Stimulated activated memory B cell treated with anti-CD40 and anti-IgM and Interleukin-4, amounts not matched to agents 10 μg/mL and 1 μg/mL and 100 μg/mL, for 72 hours (primary cell): ENCODE results near the gene MROH8.
A peak's percentile ranks its signal among the peaks of the same experiment; 100 is the strongest.

ENCODE experiments used
- ATAC-seq: fragments of 150-1000 bp; cut with Tn5 transposase; 2 replicates; pipeline ENCODE4 v1.10.0; 2021
- H3K27ac Mint-ChIP-seq: one replicate; pipeline ENCODE4 v1.8.0; 2022; ENCODE audit warnings: mild to moderate bottlenecking, mixed read lengths
- H3K27me3 Mint-ChIP-seq: one replicate; pipeline ENCODE4 v1.8.0; 2022; ENCODE audit warnings: mixed read lengths
- H3K36me3 Mint-ChIP-seq: one replicate; pipeline ENCODE4 v1.8.0; 2022; ENCODE audit warnings: mixed read lengths
- H3K4me1 Mint-ChIP-seq: one replicate; pipeline ENCODE4 v1.8.0; 2022; ENCODE audit warnings: mixed read lengths
- H3K4me3 Mint-ChIP-seq: one replicate; pipeline ENCODE4 v1.8.0; 2022; ENCODE audit warnings: mild to moderate bottlenecking, moderate library complexity, mixed read lengths
- H3K9me3 Mint-ChIP-seq: one replicate; pipeline ENCODE4 v1.8.0; 2022; ENCODE audit warnings: mixed read lengths

MROH8 gene

DNA sequence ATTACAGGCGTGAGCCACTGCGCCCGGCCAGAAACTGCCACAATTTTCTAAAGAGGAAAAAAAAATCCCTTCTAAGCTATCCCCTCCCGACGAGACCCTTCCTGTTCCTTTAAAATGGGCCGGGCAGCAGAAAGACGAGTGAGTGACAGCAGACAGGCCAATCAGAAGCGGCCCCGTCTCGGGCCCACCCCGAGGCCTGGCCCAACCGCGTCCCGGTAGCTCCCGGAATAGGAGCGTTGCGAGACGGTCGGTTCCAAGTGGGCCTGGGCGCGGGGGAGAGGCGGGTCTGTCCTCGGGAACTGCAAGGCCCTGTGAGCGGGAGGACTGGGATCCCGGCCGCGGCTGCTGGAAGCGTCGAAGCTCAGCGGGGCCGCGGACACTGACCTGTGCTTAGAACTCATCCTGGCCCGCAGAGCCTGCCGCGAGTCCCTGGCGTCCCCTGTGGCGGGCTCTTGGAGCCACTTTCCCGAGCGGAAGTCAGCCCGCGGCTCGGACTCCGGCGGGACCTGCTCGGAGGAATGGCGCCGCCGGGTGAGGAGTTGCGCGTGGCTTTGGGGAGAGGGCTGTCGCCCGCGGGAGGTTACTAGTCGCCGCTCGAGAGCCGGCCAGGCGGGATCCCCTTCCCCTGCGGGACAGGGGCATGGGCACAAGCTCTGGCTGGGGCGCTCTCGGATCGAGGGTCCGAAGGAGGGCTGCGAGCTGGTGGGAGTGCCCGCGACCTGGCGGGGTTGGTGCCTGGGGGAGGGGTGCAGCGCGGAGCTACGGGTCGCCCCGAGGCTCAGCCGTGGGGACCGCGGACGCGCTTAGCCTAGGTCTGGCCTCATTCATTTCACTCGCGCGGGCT, at the start of gene MROH8, which contains the start of gene RPN2:
Gene MROH8, minus strand, starts transcription at position 710 of the 844 bp plus-strand sequence.
Gene RPN2, plus strand, starts transcription at position 492 of the 844 bp plus-strand sequence. Its CDS starts 27 bp downstream, at position 519.
- peak within 1 kb of the TSS; percentile 94 for H3K4me3 Mint-ChIP-seq
- peak; percentile 99 for ATAC-seq
- peak within 1 kb of the TSS; percentile 99 for H3K27ac Mint-ChIP-seq
- H3K9me3 Mint-ChIP-seq, result no peaks in the 10 kb centered on the region
- H3K36me3 Mint-ChIP-seq, result peaks cover 22% of the 10 kb centered on the region
- H3K27me3 Mint-ChIP-seq, result no peaks in the 10 kb centered on the region
- H3K4me1 Mint-ChIP-seq, result peaks cover 47% of the 10 kb centered on the region

DNA sequence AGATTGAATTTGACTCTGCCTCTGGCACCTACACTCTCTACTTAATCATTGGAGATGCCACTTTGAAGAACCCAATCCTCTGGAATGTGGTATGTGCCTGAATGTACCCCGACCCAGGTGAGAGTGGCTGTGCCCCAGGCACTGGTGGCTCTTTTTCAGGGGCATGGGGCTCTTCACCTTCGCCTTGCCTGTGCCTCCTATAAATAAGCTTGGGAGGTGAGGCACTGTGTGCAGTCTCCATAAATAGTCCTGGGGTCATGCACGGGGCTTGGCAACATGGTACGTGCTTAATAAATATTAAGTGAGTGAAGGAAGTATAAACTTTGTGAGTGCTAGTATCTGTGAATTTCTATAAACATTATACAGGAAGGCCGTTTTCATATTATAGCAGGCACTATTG, 49.3 kb upstream of the MROH8 start:
- Mint-ChIP-seq H3K4me1 (no peaks in the 10 kb centered on the region), H3K36me3 (peaks cover 76% of the 10 kb centered on the region), H3K27ac (no peak overlapping the region), H3K4me3 (no peak overlapping the region), H3K9me3 (no peaks in the 10 kb centered on the region), H3K27me3 (no peaks in the 10 kb centered on the region)
- no peak for ATAC-seq

DNA sequence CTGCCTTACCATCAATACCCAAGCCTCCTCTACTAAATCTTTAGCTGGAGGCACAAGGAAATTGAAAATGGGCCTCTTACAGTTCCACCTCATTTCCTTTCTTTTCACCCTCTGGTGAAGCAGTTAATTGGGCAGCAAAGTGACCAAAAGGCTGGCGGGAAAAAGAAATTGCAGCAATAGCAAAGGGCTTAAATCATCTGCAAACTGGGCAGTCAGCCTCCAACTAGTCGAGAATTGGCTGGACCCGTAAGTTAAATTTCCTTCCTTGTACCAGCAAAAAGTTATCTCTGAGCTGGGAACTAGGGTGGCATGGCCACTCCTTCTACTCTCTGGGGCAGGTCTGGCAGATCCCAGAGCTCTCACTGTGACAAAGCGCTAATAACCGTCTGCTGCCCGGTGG, 48.7 kb upstream of the MROH8 start:
- no peak for ATAC-seq
- Mint-ChIP-seq H3K27ac (no peak overlapping the region), H3K4me1 (no peaks in the 10 kb centered on the region), H3K9me3 (no peaks in the 10 kb centered on the region), H3K4me3 (no peak overlapping the region), H3K27me3 (no peaks in the 10 kb centered on the region), H3K36me3 (peaks cover 82% of the 10 kb centered on the region)

DNA sequence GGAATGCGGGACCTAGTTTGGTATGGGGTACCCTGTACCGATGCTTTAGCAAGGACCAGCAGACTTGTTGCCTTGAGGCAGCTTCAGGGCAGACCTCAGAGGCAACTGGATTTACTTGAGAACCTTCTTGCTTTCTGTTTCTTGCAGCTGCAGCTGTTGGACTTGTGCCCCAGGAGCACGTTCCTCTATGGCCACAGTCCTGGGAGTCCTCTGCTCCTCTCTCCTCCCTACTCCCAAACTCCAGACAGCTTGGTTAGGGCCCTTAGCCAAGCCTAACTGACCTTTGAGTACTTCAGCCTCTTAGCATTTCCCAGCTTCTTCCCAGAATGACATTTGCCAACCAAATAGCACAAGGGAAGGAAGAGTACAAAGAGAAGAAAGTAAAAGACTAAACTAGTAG, 47.5 kb upstream of the MROH8 start:
- peaks cover 75% of the 10 kb centered on the region for H3K36me3 Mint-ChIP-seq

DNA sequence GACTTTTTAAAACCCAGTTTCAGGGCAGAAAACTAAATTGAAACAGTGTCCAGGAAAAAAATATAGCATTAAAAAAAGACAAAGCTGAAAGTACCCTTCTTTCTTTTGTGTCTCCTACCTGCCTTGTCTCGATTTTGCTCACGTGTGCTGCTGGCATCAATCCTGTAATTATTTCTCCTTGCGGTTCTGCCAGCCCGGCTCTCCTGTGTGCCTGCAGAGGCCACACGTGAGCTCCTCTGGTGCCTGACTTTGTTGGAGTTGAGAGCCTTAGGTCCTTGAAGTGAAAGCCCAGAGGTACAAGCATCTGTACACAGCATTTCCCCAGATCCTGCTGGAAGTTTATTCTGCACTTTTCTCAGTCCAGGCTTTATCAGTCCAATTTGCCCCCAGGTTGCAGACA, 45.8 kb upstream of the MROH8 start:
- no peak for ATAC-seq
- Mint-ChIP-seq H3K4me3 (no peak overlapping the region), H3K27me3 (no peaks in the 10 kb centered on the region), H3K36me3 (peaks cover 60% of the 10 kb centered on the region), H3K27ac (no peak overlapping the region), H3K9me3 (no peaks in the 10 kb centered on the region), H3K4me1 (no peaks in the 10 kb centered on the region)

More for the DNA sequence above, 47.5 kb upstream of the MROH8 start:
- H3K27me3 Mint-ChIP-seq, result no peaks in the 10 kb centered on the region
- H3K4me1 Mint-ChIP-seq, result no peaks in the 10 kb centered on the region
- H3K4me3 Mint-ChIP-seq, result no peak overlapping the region
- no peaks in the 10 kb centered on the region for H3K9me3 Mint-ChIP-seq
- H3K27ac Mint-ChIP-seq, result no peak overlapping the region
- ATAC-seq, result no peak

DNA sequence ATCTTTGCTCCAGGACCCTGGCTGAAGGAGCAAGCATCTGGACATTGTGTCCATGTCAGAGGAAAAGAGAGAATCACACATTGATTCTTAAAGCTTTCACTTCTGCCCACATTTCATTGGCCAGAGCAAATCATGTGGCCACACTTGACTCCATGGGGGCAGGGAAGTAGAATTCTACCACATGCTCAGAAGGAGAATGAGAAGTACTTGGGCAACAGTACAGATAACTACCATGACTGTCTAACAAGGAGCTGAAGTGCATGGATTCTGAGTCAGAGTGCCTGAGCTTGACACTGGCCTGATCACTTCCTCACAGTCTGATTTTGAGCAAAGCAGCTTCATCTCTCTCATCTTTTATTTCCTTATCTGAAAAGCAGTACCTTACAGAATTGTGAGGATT, 43.7 kb upstream of the MROH8 start:
- ATAC-seq, result peak; percentile 73
- peaks cover 63% of the 10 kb centered on the region for H3K36me3 Mint-ChIP-seq

DNA sequence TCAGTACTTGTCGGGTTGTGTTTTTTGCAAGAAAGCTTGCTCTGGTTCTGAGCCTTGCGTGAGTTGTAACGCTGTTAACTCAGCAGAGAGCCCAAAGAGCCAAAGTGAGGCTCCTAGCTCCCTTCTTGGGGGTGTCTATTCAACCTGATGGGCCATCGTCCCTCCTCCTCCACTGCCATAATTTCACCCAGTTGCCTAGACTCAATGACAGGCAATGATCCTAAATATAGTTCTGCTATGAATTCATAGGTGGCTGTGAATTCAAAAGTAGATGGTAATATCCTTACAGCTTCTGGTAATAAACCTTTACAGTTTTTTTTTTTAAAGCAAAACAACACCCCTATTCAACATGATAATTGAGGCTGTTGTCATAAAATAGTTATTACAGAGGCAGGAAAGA, 42.7 kb upstream of the MROH8 start:
- ATAC-seq, result no peak
- no peak overlapping the region for H3K4me3 Mint-ChIP-seq
- H3K27me3 Mint-ChIP-seq, result no peaks in the 10 kb centered on the region
- no peak overlapping the region for H3K27ac Mint-ChIP-seq
- H3K36me3 Mint-ChIP-seq, result peaks cover 55% of the 10 kb centered on the region
- H3K9me3 Mint-ChIP-seq, result no peaks in the 10 kb centered on the region
- H3K4me1 Mint-ChIP-seq, result no peaks in the 10 kb centered on the region

More for the DNA sequence above, 43.7 kb upstream of the MROH8 start:
- Mint-ChIP-seq H3K27ac (no peak overlapping the region), H3K27me3 (no peaks in the 10 kb centered on the region), H3K4me1 (no peaks in the 10 kb centered on the region), H3K9me3 (no peaks in the 10 kb centered on the region), H3K4me3 (no peak overlapping the region)

DNA sequence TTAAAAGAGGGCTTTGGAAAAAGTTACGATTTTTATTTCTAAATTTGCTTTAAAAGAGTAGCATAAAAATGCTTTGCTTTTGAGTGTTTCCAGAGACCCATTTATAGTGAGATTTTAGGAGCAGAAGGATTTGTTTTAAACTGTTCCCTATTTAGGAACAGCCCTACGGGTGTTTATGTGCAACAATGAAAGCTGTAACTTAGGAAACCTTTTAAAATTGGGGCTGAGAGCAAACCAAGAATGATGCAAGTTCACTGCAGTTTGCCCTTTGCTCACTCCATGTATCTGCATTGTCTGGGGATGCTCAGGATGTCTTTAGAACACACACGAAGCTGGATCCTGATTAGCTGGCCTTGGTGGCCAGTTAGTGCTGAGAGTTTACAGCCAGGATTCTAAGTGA, 41.4 kb upstream of the MROH8 start:
- peaks cover 60% of the 10 kb centered on the region for H3K36me3 Mint-ChIP-seq
- no peaks in the 10 kb centered on the region for H3K4me1 Mint-ChIP-seq
- no peak overlapping the region for H3K27ac Mint-ChIP-seq
- no peak overlapping the region for H3K4me3 Mint-ChIP-seq
- H3K27me3 Mint-ChIP-seq, result no peaks in the 10 kb centered on the region
- no peak for ATAC-seq
- H3K9me3 Mint-ChIP-seq, result no peaks in the 10 kb centered on the region

DNA sequence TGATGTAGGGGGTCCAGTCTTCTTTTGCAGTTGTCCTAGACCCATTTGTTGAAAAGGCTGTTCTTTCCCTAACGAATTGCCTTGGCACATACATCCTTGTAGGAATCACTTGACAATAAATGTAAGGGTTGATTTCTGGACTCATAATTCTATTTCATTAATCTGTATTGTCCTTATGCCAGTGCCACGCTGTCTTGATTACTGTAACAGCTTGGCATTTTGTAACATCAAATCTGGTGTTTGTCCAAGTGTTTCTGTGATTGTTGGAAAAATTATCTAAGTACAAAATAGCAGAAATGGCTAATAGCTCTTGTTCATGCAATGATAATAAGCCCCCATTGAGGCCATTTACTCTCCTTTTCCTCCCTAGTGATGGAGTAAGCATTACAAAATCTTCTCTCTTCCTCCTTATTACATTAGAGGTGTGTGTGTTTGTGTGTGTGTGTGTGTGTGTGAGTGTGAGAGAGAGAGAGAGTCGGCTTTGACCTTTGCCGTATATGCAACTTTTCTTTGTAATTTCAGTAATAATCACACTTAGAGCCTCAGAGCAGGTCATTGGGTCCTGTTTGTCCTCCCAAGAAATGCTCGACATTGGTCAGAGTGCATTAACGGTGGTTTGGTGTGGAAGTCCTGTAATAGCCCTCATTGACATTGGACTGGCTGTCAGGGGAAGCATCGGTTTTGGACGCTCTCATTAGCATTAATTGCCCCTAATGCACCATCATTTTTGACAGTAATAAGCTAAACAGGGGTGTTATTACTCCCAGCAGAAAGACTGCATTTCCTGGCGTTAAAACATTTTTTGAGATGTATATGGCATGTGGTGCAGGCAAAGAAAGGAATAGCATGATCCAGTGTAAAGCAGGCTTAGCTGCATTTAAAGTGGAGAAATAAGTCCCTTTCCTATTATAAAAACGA, 40.7 kb upstream of the MROH8 start:
- Mint-ChIP-seq H3K4me1 (no peaks in the 10 kb centered on the region), H3K27me3 (no peaks in the 10 kb centered on the region), H3K36me3 (peaks cover 58% of the 10 kb centered on the region), H3K27ac (no peak overlapping the region), H3K9me3 (no peaks in the 10 kb centered on the region), H3K4me3 (no peak overlapping the region)
- no peak for ATAC-seq

DNA sequence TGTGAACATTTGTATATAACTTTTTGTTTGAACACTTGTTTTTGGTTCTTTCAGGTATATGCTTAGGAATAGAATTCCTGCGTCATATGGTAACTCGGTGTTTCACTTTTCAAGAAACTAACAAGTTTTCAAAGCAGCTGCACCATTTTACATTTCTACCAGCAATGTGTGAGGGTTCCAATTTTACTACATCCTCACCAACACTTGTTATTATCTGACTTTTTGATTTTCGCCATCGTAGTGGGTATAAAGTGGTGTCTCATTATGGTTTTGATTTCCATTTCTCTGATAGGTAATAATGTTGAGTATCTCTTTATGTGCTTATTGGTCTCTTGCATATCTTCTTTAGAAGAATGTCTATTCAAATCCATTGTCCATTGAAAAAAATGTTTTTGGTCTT, 39.6 kb upstream of the MROH8 start:
- H3K36me3 Mint-ChIP-seq, result peaks cover 48% of the 10 kb centered on the region
- H3K27me3 Mint-ChIP-seq, result no peaks in the 10 kb centered on the region
- no peak for ATAC-seq
- H3K4me3 Mint-ChIP-seq, result no peak overlapping the region
- H3K4me1 Mint-ChIP-seq, result no peaks in the 10 kb centered on the region
- H3K27ac Mint-ChIP-seq, result no peak overlapping the region
- H3K9me3 Mint-ChIP-seq, result no peaks in the 10 kb centered on the region

DNA sequence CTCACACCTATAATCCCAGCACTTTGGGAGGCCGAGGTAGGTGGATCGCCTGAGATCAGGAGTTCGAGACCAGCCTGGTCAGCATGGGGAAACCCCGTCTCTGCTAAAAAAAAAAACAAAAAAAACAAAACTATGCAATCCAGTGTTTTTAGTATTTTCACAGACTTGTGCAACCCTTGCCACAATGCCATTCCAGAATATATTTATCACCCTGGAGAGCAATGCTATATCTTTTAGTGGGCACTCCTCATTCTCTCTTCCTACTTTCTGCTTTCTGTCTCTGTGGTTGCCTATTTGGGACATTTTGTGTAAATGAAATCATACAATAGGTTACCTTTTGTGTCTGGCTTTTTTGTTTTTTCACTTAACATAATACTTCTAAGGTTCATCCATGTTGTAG, 39.1 kb upstream of the MROH8 start:
- Mint-ChIP-seq H3K4me1 (no peaks in the 10 kb centered on the region), H3K27ac (no peak overlapping the region), H3K4me3 (no peak overlapping the region), H3K9me3 (no peaks in the 10 kb centered on the region), H3K27me3 (no peaks in the 10 kb centered on the region), H3K36me3 (peaks cover 43% of the 10 kb centered on the region)
- ATAC-seq, result no peak

DNA sequence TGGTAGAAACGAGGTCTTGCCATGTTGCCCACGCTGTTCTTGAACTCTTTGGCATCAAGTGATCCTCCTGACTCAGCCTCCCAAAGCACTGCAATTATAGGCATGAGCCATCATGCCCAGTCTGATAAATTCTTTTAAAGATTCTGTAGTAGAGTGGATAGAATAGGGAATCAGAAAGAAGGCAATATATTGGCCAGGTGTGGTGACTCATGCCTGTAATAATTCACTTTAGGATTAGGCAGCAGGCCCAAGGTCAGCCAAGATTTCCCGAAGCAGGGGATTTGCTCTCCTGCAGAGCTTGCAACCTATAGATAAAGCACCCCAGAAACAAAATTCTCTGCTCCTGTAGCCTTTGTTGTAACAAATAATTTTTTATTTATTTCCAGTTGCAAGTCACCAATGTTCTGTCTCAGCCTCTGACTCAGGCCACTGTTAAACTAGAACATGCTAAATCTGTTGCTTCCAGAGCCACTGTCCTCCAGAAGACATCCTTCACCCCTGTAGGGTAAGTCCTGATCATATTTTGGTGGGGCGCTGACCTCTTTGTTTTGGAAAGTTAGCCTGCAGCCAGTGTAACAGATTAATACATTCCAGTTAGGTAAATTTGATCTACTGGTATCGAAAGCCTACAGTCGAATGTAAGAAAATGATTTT, 30.4 kb upstream of the MROH8 start:
- H3K27me3 Mint-ChIP-seq, result no peaks in the 10 kb centered on the region
- H3K4me1 Mint-ChIP-seq, result no peaks in the 10 kb centered on the region
- no peak for ATAC-seq
- H3K9me3 Mint-ChIP-seq, result no peaks in the 10 kb centered on the region
- no peak overlapping the region for H3K27ac Mint-ChIP-seq
- H3K36me3 Mint-ChIP-seq, result peaks cover 44% of the 10 kb centered on the region
- H3K4me3 Mint-ChIP-seq, result no peak overlapping the region

DNA sequence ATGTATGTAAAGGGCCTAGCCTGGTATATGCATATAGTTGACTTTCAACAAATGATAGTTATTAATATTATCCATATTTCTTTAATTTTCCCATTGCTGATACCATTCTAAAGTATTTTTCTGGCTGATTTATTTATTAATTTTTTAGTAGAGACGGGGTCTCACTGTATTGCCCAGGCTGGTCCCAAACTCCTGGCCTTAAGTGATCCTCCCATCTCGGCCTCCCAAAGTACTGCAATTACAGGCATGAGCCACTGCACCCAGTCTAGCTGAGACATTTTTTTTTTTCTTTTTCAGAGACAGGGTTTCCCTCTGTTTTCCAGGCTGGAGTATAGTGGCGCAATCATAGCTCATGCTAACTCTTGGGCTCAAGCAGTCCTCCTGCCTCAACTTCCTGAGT, 29.8 kb upstream of the MROH8 start:
- H3K36me3 Mint-ChIP-seq, result peaks cover 49% of the 10 kb centered on the region

DNA sequence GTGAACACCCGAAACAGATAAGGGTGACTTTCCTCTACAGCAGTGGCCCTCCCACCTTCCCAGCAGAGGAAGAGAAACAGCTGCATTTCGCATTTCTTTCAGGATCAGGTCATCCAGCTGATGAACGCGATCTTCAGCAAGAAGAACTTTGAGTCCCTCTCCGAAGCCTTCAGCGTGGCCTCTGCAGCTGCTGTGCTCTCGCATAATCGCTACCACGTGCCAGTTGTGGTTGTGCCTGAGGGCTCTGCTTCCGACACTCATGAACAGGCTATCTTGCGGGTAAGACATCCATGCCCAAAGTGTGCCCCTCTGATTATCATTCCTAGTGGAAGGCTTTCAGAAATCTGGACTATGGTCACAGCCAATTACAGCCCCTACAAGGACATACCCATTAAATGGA, 27.8 kb upstream of the MROH8 start:
- Mint-ChIP-seq H3K27me3 (no peaks in the 10 kb centered on the region), H3K36me3 (peaks cover 50% of the 10 kb centered on the region), H3K9me3 (no peaks in the 10 kb centered on the region), H3K4me1 (no peaks in the 10 kb centered on the region), H3K27ac (no peak overlapping the region), H3K4me3 (no peak overlapping the region)
- no peak for ATAC-seq

More for the DNA sequence above, 29.8 kb upstream of the MROH8 start:
- Mint-ChIP-seq H3K4me3 (no peak overlapping the region), H3K27ac (no peak overlapping the region), H3K4me1 (no peaks in the 10 kb centered on the region), H3K9me3 (no peaks in the 10 kb centered on the region), H3K27me3 (no peaks in the 10 kb centered on the region)
- ATAC-seq, result no peak

DNA sequence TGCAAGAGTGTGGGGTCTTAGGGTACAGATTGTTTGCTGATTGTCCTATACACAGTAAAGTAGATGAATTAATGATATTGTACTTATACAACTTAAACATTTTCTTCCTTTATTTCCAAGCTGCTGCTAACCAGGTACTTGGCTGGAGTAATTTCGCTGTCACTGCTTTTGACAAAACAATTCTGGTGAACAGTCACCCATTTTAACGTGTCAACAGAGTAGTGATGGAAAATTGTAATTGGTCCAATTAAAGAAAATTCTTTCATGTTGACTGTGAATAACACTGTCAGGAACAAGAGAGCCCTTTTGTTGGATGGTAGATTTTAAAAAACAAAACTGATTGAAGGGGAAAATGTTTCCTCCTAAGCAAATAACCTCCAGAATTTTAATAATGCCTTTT, 26.4 kb upstream of the MROH8 start:
- Mint-ChIP-seq H3K9me3 (no peaks in the 10 kb centered on the region), H3K36me3 (peaks cover 49% of the 10 kb centered on the region), H3K4me1 (no peaks in the 10 kb centered on the region), H3K27me3 (no peaks in the 10 kb centered on the region), H3K27ac (no peak overlapping the region), H3K4me3 (no peak overlapping the region)
- no peak for ATAC-seq
